Stromal cell of bone marrow (primary cell): ENCODE measurements around the gene CCM2.
"Not testable (repeated sequence)": the region's sequence is repeated elsewhere in the genome, so short reads cannot be mapped to it uniquely, and the experiment has no call there.

Experiments
- DNase-seq: peaks from one replicate; pipeline ENCODE4 v3.0.0-alpha.2; 2012; ENCODE audit warnings: low read depth

The CCM2 gene

GRCh38 chr7:45034710-45035109 lies 34.7 kb downstream of the CCM2 start:
- not testable (repeated sequence) for DNase-seq

GRCh38 chr7:45035371-45035770 lies 35.4 kb downstream of the CCM2 start:
- DNase-seq, result no peak

GRCh38 chr7:45035893-45036292 lies 35.9 kb downstream of the CCM2 start:
- DNase-seq, result no peak

GRCh38 chr7:45036317-45036716 lies 36.3 kb downstream of the CCM2 start:
- DNase-seq, result no peak

GRCh38 chr7:45036796-45037195 lies 36.8 kb downstream of the CCM2 start:
- no peak for DNase-seq

- DNase-seq, result no peak
These were observed 37.9 kb downstream of the CCM2 start for GRCh38 chr7:45037876-45038275.

GRCh38 chr7:45039106-45039505 lies 39.1 kb downstream of the CCM2 start:
- no peak for DNase-seq

- DNase-seq, result no peak
These were observed 44.3 kb downstream of the CCM2 start for GRCh38 chr7:45044338-45044737.

GRCh38 chr7:45048748-45049147 lies 48.7 kb downstream of the CCM2 start:
- DNase-seq, result no peak

GRCh38 chr7:45050198-45050597 lies 50.2 kb downstream of the CCM2 start:
- DNase-seq, result no peak

GRCh38 chr7:45052011-45052410 lies 52.0 kb downstream of the CCM2 start:
- DNase-seq, result no peak

GRCh38 chr7:45053401-45053800 lies 53.4 kb downstream of the CCM2 start:
- DNase-seq, result no peak

- no peak for DNase-seq
These were observed 53.9 kb downstream of the CCM2 start for GRCh38 chr7:45053941-45054340.

- DNase-seq, result no peak
These were observed 54.4 kb downstream of the CCM2 start for GRCh38 chr7:45054442-45054841.

GRCh38 chr7:45055016-45055415 lies 55.0 kb downstream of the CCM2 start:
- DNase-seq, result peak; percentile 25

GRCh38 chr7:45055594-45056219 lies 55.7 kb downstream of the CCM2 start:
- no peak for DNase-seq

- DNase-seq, result no peak
These were observed 57.9 kb downstream of the CCM2 start for GRCh38 chr7:45057878-45058277.

- no peak for DNase-seq
These were observed 60.3 kb downstream of the CCM2 start for GRCh38 chr7:45060295-45060694.

GRCh38 chr7:45061352-45061751 lies 61.4 kb downstream of the CCM2 start:
- no peak for DNase-seq

- no peak for DNase-seq
These were observed 61.9 kb downstream of the CCM2 start for GRCh38 chr7:45061806-45062425.

GRCh38 chr7:45064047-45064725 lies 64.2 kb downstream of the CCM2 start:
- DNase-seq, result no peak

- DNase-seq, result no peak
These were observed 65.3 kb downstream of the CCM2 start for GRCh38 chr7:45065031-45065995.
